IMR-90 (cell line): ENCODE measurements around the gene ARHGAP45. TPM values are rescaled to one million over a fixed set of nuclear protein-coding genes. Genes with fewer than 3 reads are reported as not detected.

Experiments used
- ATAC-seq: fragments of 200-7000 bp; cut with Tn5 transposase; 2 replicates; pipeline ENCODE4 v1.9.1; 2020; ENCODE audit warnings: low read depth, mild to moderate bottlenecking, moderate library complexity
- BruUV-seq: library from RNA; stranded (reverse); fragments of 400-500 nt; replicated peaks from 2 replicates; lab custom pipeline; 2021; lab: Mats Ljungman, UMichigan
- CTCF ChIA-PET: fragments of 300-600 bp; formaldehyde crosslinking; extraction: SDS; loops from one replicate; lab custom pipeline; 2021; ENCODE audit warnings: antibody characterized with exemption; lab: Yijun Ruan, JAX
- POLR2A ChIA-PET: fragments of 300-600 bp; sonication (Branson Sonifier 250); formaldehyde crosslinking; loops from one replicate; lab custom pipeline; 2022; ENCODE audit warnings: antibody characterized with exemption; ENCODE audit not compliant: unreplicated experiment; lab: Charles Lee
- DNase-seq: peaks from one replicate; pipeline ENCODE4 v3.0.0; 2013
- H2AFZ ChIP-seq: replicated peaks from 2 replicates; pipeline ENCODE3; 2013; ENCODE audit warnings: low read length, mild to moderate bottlenecking; ENCODE audit not compliant: poor library complexity
- H2AK5ac ChIP-seq: 2 replicates; pipeline ENCODE4 v1.6.1; 2013; ENCODE audit warnings: low read depth, low read length, inconsistent platforms
- H2AK9ac ChIP-seq: replicated peaks from 2 replicates; pipeline ENCODE3; 2013; ENCODE audit warnings: mild to moderate bottlenecking, low read depth, low read length, moderate library complexity; ENCODE audit not compliant: poor library complexity
- H2BK120ac ChIP-seq: 2 replicates; pipeline ENCODE4 v1.6.1; 2013; ENCODE audit warnings: low read depth, low read length, inconsistent platforms
- H2BK15ac ChIP-seq: 3 replicates; pipeline ENCODE4 v1.6.1; 2013; ENCODE audit warnings: low read depth, low read length, inconsistent platforms
- H2BK20ac ChIP-seq: 2 replicates; pipeline ENCODE4 v1.6.1; 2013; ENCODE audit warnings: low read depth, mild to moderate bottlenecking, inconsistent platforms, low read length, moderate library complexity
- H2BK5ac ChIP-seq: 2 replicates; pipeline ENCODE4 v1.6.1; 2013; ENCODE audit warnings: mild to moderate bottlenecking, low read depth, low read length, inconsistent platforms; ENCODE audit not compliant: poor library complexity, severe bottlenecking
- H3K14ac ChIP-seq: replicated peaks from 2 replicates; pipeline ENCODE4 v1.6.1; 2013; ENCODE audit warnings: low read depth, low read length, inconsistent platforms
- H3K18ac ChIP-seq: 2 replicates; pipeline ENCODE4 v1.6.1; 2013; ENCODE audit warnings: low read depth, low read length, control low read depth
- H3K23ac ChIP-seq: 2 replicates; pipeline ENCODE4 v1.6.1; 2013; ENCODE audit warnings: low read depth, low read length, inconsistent platforms
- H3K27ac ChIP-seq: 2 replicates; pipeline ENCODE4 v1.5.1; 2013; ENCODE audit warnings: mild to moderate bottlenecking, control low read depth, low read length; ENCODE audit not compliant: insufficient read depth
- H3K27me3 ChIP-seq: 2 replicates; pipeline ENCODE4 v1.6.1; 2013; ENCODE audit warnings: low read length; ENCODE audit not compliant: control insufficient read depth, insufficient read depth
- H3K36me3 ChIP-seq: 2 replicates; pipeline ENCODE4 v1.6.1; 2013; ENCODE audit warnings: low read length, mixed read lengths; ENCODE audit not compliant: control insufficient read depth, insufficient read depth
- H3K4ac ChIP-seq: 2 replicates; pipeline ENCODE4 v1.6.1; 2013; ENCODE audit warnings: low read depth, low read length, inconsistent platforms
- H3K4me1 ChIP-seq: 2 replicates; pipeline ENCODE4 v1.6.1; 2013; ENCODE audit warnings: low read length, mixed read lengths; ENCODE audit not compliant: control insufficient read depth, insufficient read depth
- H3K4me2 ChIP-seq: 2 replicates; pipeline ENCODE4 v1.6.1; 2013; ENCODE audit warnings: low read depth, mild to moderate bottlenecking, control low read depth, low read length, moderate library complexity
- H3K4me3 ChIP-seq: 2 replicates; pipeline ENCODE4 v1.5.1; 2013; ENCODE audit warnings: low read depth, mild to moderate bottlenecking, control low read depth, low read length, moderate library complexity; ENCODE audit not compliant: insufficient read depth
- H3K56ac ChIP-seq: 2 replicates; pipeline ENCODE4 v1.6.1; 2013; ENCODE audit warnings: low read length, inconsistent platforms; ENCODE audit not compliant: insufficient read depth; ENCODE audit errors: extremely low read depth
- H3K79me1 ChIP-seq, 2 experiments: 2 replicates each; pipeline ENCODE4 v1.6.1; 2013; ENCODE audit warnings: low read length in 2 of 2, inconsistent platforms in 1 of 2, low read depth in 1 of 2
- H3K9ac ChIP-seq: 2 replicates; pipeline ENCODE4 v1.6.1; 2013; ENCODE audit warnings: low read depth, low read length, control low read depth
- H3K9me1 ChIP-seq: 2 replicates; pipeline ENCODE4 v1.6.1; 2013; ENCODE audit warnings: low read length, inconsistent platforms; ENCODE audit not compliant: insufficient read depth
- H3K9me3 ChIP-seq: 2 replicates; pipeline ENCODE4 v1.6.1; 2013; ENCODE audit warnings: low read length; ENCODE audit not compliant: control insufficient read depth, insufficient read depth
- H4K20me1 ChIP-seq: 2 replicates; pipeline ENCODE4 v1.6.1; 2013; ENCODE audit warnings: low read length, inconsistent platforms; ENCODE audit not compliant: insufficient read depth
- H4K5ac ChIP-seq: 2 replicates; pipeline ENCODE4 v1.6.1; 2013; ENCODE audit warnings: mild to moderate bottlenecking, low read depth, low read length, control low read depth
- H4K8ac ChIP-seq, 2 experiments: 2 replicates each; pipeline ENCODE4 v1.6.1; 2013; ENCODE audit warnings: low read depth in 2 of 2, low read length in 2 of 2, control low read depth in 1 of 2, inconsistent platforms in 1 of 2
- H4K91ac ChIP-seq: 2 replicates; pipeline ENCODE4 v1.6.1; 2013; ENCODE audit warnings: low read depth, low read length, inconsistent platforms; ENCODE audit not compliant: insufficient read depth
- BHLHE40 ChIP-seq: fragments of 150-350 bp; IDR thresholded peaks from 2 replicates; pipeline ENCODE4 v1.6.1; 2016; ENCODE audit warnings: mild to moderate bottlenecking, low read depth, low read length
- CEBPB ChIP-seq: IDR thresholded peaks from 2 replicates; pipeline ENCODE4 v1.6.1; 2012; ENCODE audit warnings: low read depth, low read length, improper control_type of control experiment
- CHD1 ChIP-seq: IDR thresholded peaks from 2 replicates; pipeline ENCODE4 v1.6.1; 2012; ENCODE audit warnings: low read depth, low read length, improper control_type of control experiment
- FOS ChIP-seq: fragments of 150-350 bp; IDR thresholded peaks from 2 replicates; pipeline ENCODE4 v1.6.1; 2016; ENCODE audit warnings: low read depth, low read length
- MAFK ChIP-seq: IDR thresholded peaks from 2 replicates; pipeline ENCODE4 v1.6.1; 2012; ENCODE audit warnings: low read depth, low read length, improper control_type of control experiment
- MAZ ChIP-seq: IDR thresholded peaks from 2 replicates; pipeline ENCODE4 v1.6.1; 2012; ENCODE audit warnings: low read depth, mild to moderate bottlenecking, low read length, improper control_type of control experiment, moderate library complexity, borderline replicate concordance
- MXI1 ChIP-seq: IDR thresholded peaks from 2 replicates; pipeline ENCODE4 v1.6.1; 2012; ENCODE audit warnings: low read depth, mild to moderate bottlenecking, low read length, moderate library complexity, borderline replicate concordance
- NFE2L2 ChIP-seq: fragments of 150-350 bp; IDR thresholded peaks from 2 replicates; pipeline ENCODE4 v1.6.1; 2016; ENCODE audit warnings: low read depth, mild to moderate bottlenecking, low read length
- POLR2A ChIP-seq: IDR thresholded peaks from 2 replicates; pipeline ENCODE4 v1.6.1; 2012; ENCODE audit warnings: mild to moderate bottlenecking, low read depth, low read length
- RAD21 ChIP-seq: IDR thresholded peaks from 2 replicates; pipeline ENCODE4 v1.6.1; 2012; ENCODE audit warnings: low read length, improper control_type of control experiment
- RCOR1 ChIP-seq: IDR thresholded peaks from 2 replicates; pipeline ENCODE4 v1.6.1; 2012; ENCODE audit warnings: mild to moderate bottlenecking, low read length, improper control_type of control experiment; ENCODE audit not compliant: insufficient replicate concordance
- RFX5 ChIP-seq: IDR thresholded peaks from 2 replicates; pipeline ENCODE4 v1.8.0; 2012; ENCODE audit warnings: low read depth, mild to moderate bottlenecking, low read length, moderate library complexity
- SMC3 ChIP-seq: fragments of 150-350 bp; IDR thresholded peaks from 2 replicates; pipeline ENCODE4 v1.6.1; 2016; ENCODE audit warnings: low read depth, mild to moderate bottlenecking, antibody characterized with exemption, low read length, moderate library complexity
- WGBS, 2 experiments: methylation state at CpG; one replicate each; pipeline versions ENCODE4 v1.1.5 to v1.1.7; 2013; ENCODE audit warnings: missing lambda C conversion rate in 2 of 2; ENCODE audit not compliant: insufficient read length in 1 of 2; ENCODE audit errors: extremely low coverage in 2 of 2; 5-methylcytosine and 5-hydroxymethylcytosine counted together
- dilution Hi-C: fragments of 300-500 bp; cut with HindIII; formaldehyde crosslinking; loops from one replicate; pipeline ENCODE4 v1.14.3; 2018; ENCODE audit warnings: low sequenced_read_pairs; ENCODE audit not compliant: unreplicated experiment
- in situ Hi-C: fragments of 300-500 bp; cut with MboI; formaldehyde crosslinking; loops from 3 replicates; pipeline ENCODE4 v1.14.3; 2019; ENCODE audit warnings: low sequenced_read_pairs, inconsistent platforms, mixed read lengths
- intact Hi-C: fragments of 100-400 bp; cut with micrococcal nuclease; formaldehyde crosslinking; loops from 2 replicates; pipeline ENCODE4 v1.10.0; 2022
- polyA plus RNA-seq, 3 experiments: library from polyadenylated mRNA; depleted of rRNA; stranded (reverse); fragments of >200 nt; gene quantifications; 2 replicates each; pipeline ENCODE4 v1.2.3, GENCODE V29; 2012; ENCODE audit warnings: low replicate concordance in 1 of 3
- total RNA-seq: library from RNA; depleted of rRNA; stranded (reverse); fragments of >200 nt; gene quantifications from 2 replicates; pipeline ENCODE4 v1.2.3, GENCODE V29; 2012
- TF ChIP-seq, protein P1 (sequence below): fragments of 150-350 bp; IDR thresholded peaks from 2 replicates; pipeline ENCODE4 v1.6.1; 2017; ENCODE audit warnings: mild to moderate bottlenecking, antibody characterized with exemption, low read length, low read depth
- TF ChIP-seq, protein P2 (sequence below): conservative IDR thresholded peaks from 2 replicates; pipeline ENCODE4 v1.5.1; 2012; ENCODE audit warnings: mild to moderate bottlenecking, low read depth, low read length, improper control_type of control experiment
- TF ChIP-seq, protein P3 (sequence below): fragments of 150-350 bp; IDR thresholded peaks from 2 replicates; pipeline ENCODE4 v1.6.1; 2016; ENCODE audit warnings: low read depth, mild to moderate bottlenecking, low read length, moderate library complexity, borderline replicate concordance

Gene ARHGAP45
- total and polyA plus RNA-seq, 2 of the 4 experiments (the other 2 are of a cell fraction), result 1.3 to 1.7 TPM

DNA sequence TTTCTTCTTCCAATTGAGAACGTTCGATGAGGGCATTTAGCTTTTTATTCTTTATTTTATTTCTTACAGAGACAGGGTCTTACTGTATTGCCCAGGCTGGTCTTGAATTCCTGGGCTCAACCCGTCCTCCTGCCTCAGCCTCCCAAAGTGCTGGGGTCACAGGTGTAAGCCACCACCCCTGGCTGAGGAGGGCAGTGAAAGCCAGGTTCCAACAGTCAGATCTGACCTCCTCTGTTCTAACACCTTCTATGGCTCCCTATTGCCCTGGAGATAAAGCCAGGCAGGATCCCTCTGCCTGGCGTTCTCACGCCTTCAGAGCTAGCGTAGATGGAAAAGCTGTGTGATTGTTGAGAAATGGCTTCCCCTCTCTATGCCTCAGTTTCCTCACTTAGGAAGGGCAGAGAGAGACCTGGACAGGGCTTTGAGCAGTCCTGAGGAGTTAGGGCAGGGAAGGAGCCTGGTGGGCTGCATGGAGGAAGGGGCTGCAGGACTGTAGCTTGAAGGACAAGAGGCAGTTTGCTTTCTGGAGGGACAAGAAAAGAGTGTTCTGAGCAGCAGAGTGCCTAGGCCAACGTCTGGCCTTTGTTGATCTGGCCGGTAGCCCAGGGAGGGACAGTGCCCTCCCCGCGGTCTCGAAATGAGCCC, 5.5 kb downstream of the ARHGAP45 start:
- H2BK5ac ChIP-seq, result no peak overlapping the region
- no peak overlapping the region for H3K9ac ChIP-seq
- H3K4ac ChIP-seq, result no peak overlapping the region
- no peaks in the 10 kb centered on the region for H3K36me3 ChIP-seq
- H3K79me1 ChIP-seq, result no peaks in the 10 kb centered on the region
- POLR2A ChIA-PET, result no interaction called here
- no peak overlapping the region for H3K27ac ChIP-seq
- no peak overlapping the region for H4K91ac ChIP-seq
- no peaks in the 10 kb centered on the region for H3K4me1 ChIP-seq
- BruUV-seq, result no TSS peak
- TF ChIP-seq BHLHE40 (no peak), NFE2L2 (no peak), CHD1 (no peak), MAZ (no peak), FOS (no peak), RAD21 (no peak), SMC3 (no peak), RFX5 (no peak), MAFK (no peak), MXI1 (no peak), CEBPB (no peak), RCOR1 (no peak), POLR2A (no peak)
- TF ChIP-seq, protein P1, sequence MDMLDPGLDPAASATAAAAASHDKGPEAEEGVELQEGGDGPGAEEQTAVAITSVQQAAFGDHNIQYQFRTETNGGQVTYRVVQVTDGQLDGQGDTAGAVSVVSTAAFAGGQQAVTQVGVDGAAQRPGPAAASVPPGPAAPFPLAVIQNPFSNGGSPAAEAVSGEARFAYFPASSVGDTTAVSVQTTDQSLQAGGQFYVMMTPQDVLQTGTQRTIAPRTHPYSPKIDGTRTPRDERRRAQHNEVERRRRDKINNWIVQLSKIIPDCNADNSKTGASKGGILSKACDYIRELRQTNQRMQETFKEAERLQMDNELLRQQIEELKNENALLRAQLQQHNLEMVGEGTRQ, result no peak
- TF ChIP-seq, protein P2, sequence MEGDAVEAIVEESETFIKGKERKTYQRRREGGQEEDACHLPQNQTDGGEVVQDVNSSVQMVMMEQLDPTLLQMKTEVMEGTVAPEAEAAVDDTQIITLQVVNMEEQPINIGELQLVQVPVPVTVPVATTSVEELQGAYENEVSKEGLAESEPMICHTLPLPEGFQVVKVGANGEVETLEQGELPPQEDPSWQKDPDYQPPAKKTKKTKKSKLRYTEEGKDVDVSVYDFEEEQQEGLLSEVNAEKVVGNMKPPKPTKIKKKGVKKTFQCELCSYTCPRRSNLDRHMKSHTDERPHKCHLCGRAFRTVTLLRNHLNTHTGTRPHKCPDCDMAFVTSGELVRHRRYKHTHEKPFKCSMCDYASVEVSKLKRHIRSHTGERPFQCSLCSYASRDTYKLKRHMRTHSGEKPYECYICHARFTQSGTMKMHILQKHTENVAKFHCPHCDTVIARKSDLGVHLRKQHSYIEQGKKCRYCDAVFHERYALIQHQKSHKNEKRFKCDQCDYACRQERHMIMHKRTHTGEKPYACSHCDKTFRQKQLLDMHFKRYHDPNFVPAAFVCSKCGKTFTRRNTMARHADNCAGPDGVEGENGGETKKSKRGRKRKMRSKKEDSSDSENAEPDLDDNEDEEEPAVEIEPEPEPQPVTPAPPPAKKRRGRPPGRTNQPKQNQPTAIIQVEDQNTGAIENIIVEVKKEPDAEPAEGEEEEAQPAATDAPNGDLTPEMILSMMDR, result no peak
- TF ChIP-seq, protein P3, sequence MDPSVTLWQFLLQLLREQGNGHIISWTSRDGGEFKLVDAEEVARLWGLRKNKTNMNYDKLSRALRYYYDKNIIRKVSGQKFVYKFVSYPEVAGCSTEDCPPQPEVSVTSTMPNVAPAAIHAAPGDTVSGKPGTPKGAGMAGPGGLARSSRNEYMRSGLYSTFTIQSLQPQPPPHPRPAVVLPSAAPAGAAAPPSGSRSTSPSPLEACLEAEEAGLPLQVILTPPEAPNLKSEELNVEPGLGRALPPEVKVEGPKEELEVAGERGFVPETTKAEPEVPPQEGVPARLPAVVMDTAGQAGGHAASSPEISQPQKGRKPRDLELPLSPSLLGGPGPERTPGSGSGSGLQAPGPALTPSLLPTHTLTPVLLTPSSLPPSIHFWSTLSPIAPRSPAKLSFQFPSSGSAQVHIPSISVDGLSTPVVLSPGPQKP, result no peak
- peaks cover 2% of the 10 kb centered on the region; the same call in 1 of the 2 replicates for H3K9me3 ChIP-seq
- H4K20me1 ChIP-seq, result no peaks in the 10 kb centered on the region; the same call in 1 of the 2 replicates
- no peak overlapping the region for H3K56ac ChIP-seq
- 75% methylated on average over 2 of the region's 11 CpGs; no CpG with 5 or more reads in 1 of the 2 experiments for WGBS, 2 experiments
- CTCF ChIA-PET, result no interaction called here
- H2AFZ ChIP-seq, result no peak overlapping the region
- H3K23ac ChIP-seq, result no peak overlapping the region
- no peak overlapping the region for H4K5ac ChIP-seq
- no peak overlapping the region for H4K8ac ChIP-seq
- no peak overlapping the region for H2AK5ac ChIP-seq
- no peak overlapping the region for H3K18ac ChIP-seq
- H2BK120ac ChIP-seq, result no peak overlapping the region
- no peak overlapping the region for H2BK15ac ChIP-seq
- no peak overlapping the region for H2AK9ac ChIP-seq
- peaks cover 37% of the 10 kb centered on the region for H3K27me3 ChIP-seq
- H3K14ac ChIP-seq, result no peak overlapping the region
- no peaks in the 10 kb centered on the region for H3K9me1 ChIP-seq
- no peak overlapping the region for H2BK20ac ChIP-seq
- in situ Hi-C loops, result no loop called here
- intact Hi-C loops, result no loop called here
- ATAC-seq (no peak), DNase-seq (no peak)
- no peak overlapping the region for H3K4me3 ChIP-seq
- H3K4me2 ChIP-seq, result no peak overlapping the region
- dilution Hi-C loops, result no loop called here
